ENCODE data around the gene SLC22A8.

- no peak for TF ChIP-seq CTCF (IDR thresholded peaks at IDR 0.05)
- TF ChIP-seq EZH2 (IDR thresholded peaks at IDR 0.05; ENCODE audit: borderline replicate concordance, insufficient read depth, low read depth, low read length, poor library complexity, severe bottlenecking), result no peak
Observed at GRCh38 chr11:63022441-63022840, 6.8 kb upstream of the SLC22A8 start.
